Left lung (tissue), 10 donors: ENCODE measurements around the gene CARMIL1. TPM values are rescaled to one million over a fixed set of nuclear protein-coding genes. Genes with fewer than 3 reads are reported as not detected.

Source experiments
- ATAC-seq: fragments of 200-7000 bp; cut with Tn5 transposase; one replicate; pipeline ENCODE4 v1.9.1; 2020; ENCODE audit warnings: moderate library complexity
- DNase-seq, 4 donors: peaks; one replicate each; pipeline ENCODE4 v3.0.0-alpha.2; 2013 to 2020
- H3K27ac ChIP-seq, 2 donors: fragments of 200-600 bp; sonication (generic) in 1 of 2; one replicate each; pipeline versions ENCODE4 v1.5.0 to v1.8.0; 2020 to 2021
- H3K27me3 ChIP-seq, 2 donors: fragments of 200-600 bp; sonication (generic) in 1 of 2; one replicate each; pipeline versions ENCODE4 v1.5.0 to v1.8.0; 2020 to 2021
- H3K36me3 ChIP-seq, 2 donors: fragments of 200-600 bp; sonication (generic) in 1 of 2; one replicate each; pipeline versions ENCODE4 v1.5.0 to v1.8.0; 2020 to 2021
- H3K4me1 ChIP-seq, 2 donors: fragments of 200-600 bp; one replicate each; pipeline ENCODE4 v1.8.0; 2021
- H3K4me3 ChIP-seq, 2 donors: fragments of 200-600 bp; sonication (generic) in 1 of 2; one replicate each; pipeline versions ENCODE4 v1.5.0 to v1.8.0; 2020 to 2021; ENCODE audit warnings: mild to moderate bottlenecking in 1 of 2
- H3K9me3 ChIP-seq, 2 donors: fragments of 200-600 bp; sonication (generic) in 1 of 2; one replicate each; pipeline versions ENCODE4 v1.5.0 to v1.8.0; 2020 to 2021
- CTCF ChIP-seq, 2 donors: fragments of 200-600 bp; sonication (generic) in 1 of 2; IDR thresholded peaks; one replicate each; pipeline versions ENCODE4 v1.5.0 to v1.8.0; 2021; ENCODE audit warnings: antibody characterized with exemption in 2 of 2
- intact Hi-C, 2 donors: fragments of 100-400 bp; cut with DNase I; formaldehyde crosslinking; loops; one replicate each; pipeline versions ENCODE4 v1.11.2 to v1.14.2; 2022
- polyA plus RNA-seq, 6 donors: library from polyadenylated mRNA; unstranded; fragments of 120-200 nt; gene quantifications; one replicate each; pipeline ENCODE4 v1.2.1, GENCODE V29; 2013; ENCODE audit not compliant: insufficient read length in 6 of 6
- total RNA-seq, 2 donors: library from RNA; stranded (reverse); fragmentation: NEBNext Ultra II Directional; extraction: Animal tissue kit (Norgen Biotek cat#: 25700); gene quantifications; one replicate each; pipeline ENCODE4 v1.2.1, GENCODE V29; 2021
- donor health status: DM: no; HTN: yes; CAD: no.
- donor health status: DM: no; HTN: no; CAD: no.

Gene CARMIL1
- total and polyA plus RNA-seq, 8 donors, result 16.4 to 32.8 (median 27.4) TPM

- intact Hi-C loops, result no loop called here
- no peak overlapping the region for H3K4me3 ChIP-seq
- DNase-seq (no peak), ATAC-seq (no peak)
- H3K27me3 ChIP-seq, result no peaks in the 10 kb centered on the region
- no peaks in the 10 kb centered on the region for H3K9me3 ChIP-seq
- H3K36me3 ChIP-seq, result no peaks in the 10 kb centered on the region
- H3K4me1 ChIP-seq, result no peaks in the 10 kb centered on the region
- no peak for TF ChIP-seq CTCF (IDR thresholded peaks at IDR 0.05)
- no peak overlapping the region for H3K27ac ChIP-seq
Observed at GRCh38 chr6:25324066-25324762, 45.0 kb downstream of the CARMIL1 start.

GRCh38 chr6:25326126-25326525 is 47.0 kb downstream of the CARMIL1 start:
- Histone ChIP-seq H3K9me3 (no peaks in the 10 kb centered on the region), H3K4me1 (no peaks in the 10 kb centered on the region), H3K27me3 (no peaks in the 10 kb centered on the region), H3K4me3 (no peak overlapping the region), H3K27ac (no peak overlapping the region), H3K36me3 (no peaks in the 10 kb centered on the region)
- intact Hi-C loops, result no loop called here
- DNase-seq, result no peak
- no peak for TF ChIP-seq CTCF (IDR thresholded peaks at IDR 0.05)
- ATAC-seq, result no peak

GRCh38 chr6:25326960-25327359 is 47.8 kb downstream of the CARMIL1 start:
- TF ChIP-seq CTCF (IDR thresholded peaks at IDR 0.05), result no peak
- intact Hi-C loops, result no loop called here
- ATAC-seq (no peak), DNase-seq (no peak)
- H3K36me3 ChIP-seq, result no peaks in the 10 kb centered on the region
- no peaks in the 10 kb centered on the region for H3K9me3 ChIP-seq
- no peaks in the 10 kb centered on the region for H3K4me1 ChIP-seq
- H3K4me3 ChIP-seq, result no peak overlapping the region
- H3K27me3 ChIP-seq, result no peaks in the 10 kb centered on the region
- H3K27ac ChIP-seq, result no peak overlapping the region

- Histone ChIP-seq H3K27me3 (no peaks in the 10 kb centered on the region), H3K4me3 (no peak overlapping the region), H3K36me3 (no peaks in the 10 kb centered on the region), H3K27ac (no peak overlapping the region), H3K9me3 (no peaks in the 10 kb centered on the region), H3K4me1 (no peaks in the 10 kb centered on the region)
- no peak for TF ChIP-seq CTCF (IDR thresholded peaks at IDR 0.05)
- ATAC-seq, result no peak
- intact Hi-C loops, result no loop called here
- DNase-seq, result no peak
Observed at GRCh38 chr6:25327432-25327831, 48.3 kb downstream of the CARMIL1 start.

GRCh38 chr6:25329161-25329817 is 50.1 kb downstream of the CARMIL1 start:
- no peak for ATAC-seq

More at GRCh38 chr6:25329161-25329817, 50.1 kb downstream of the CARMIL1 start:
- H3K36me3 ChIP-seq, result no peaks in the 10 kb centered on the region
- intact Hi-C loops, result no loop called here
- no peak for TF ChIP-seq CTCF (IDR thresholded peaks at IDR 0.05)
- H3K9me3 ChIP-seq, result no peaks in the 10 kb centered on the region
- DNase-seq, result no peak
- no peaks in the 10 kb centered on the region for H3K27me3 ChIP-seq
- H3K27ac ChIP-seq, result no peak overlapping the region
- H3K4me3 ChIP-seq, result no peak overlapping the region
- H3K4me1 ChIP-seq, result no peaks in the 10 kb centered on the region
